PC-3 (cell line): Measurements from ENCODE around the gene NR3C1. TPM values are rescaled to one million over a fixed set of nuclear protein-coding genes. Genes with fewer than 3 reads are reported as not detected.

ENCODE experiments used
- ATAC-seq: fragments of 200-7000 bp; cut with Tn5 transposase; 2 replicates; pipeline ENCODE4 v1.9.1; 2020; ENCODE audit warnings: mild to moderate bottlenecking, moderate library complexity
- BruUV-seq: library from RNA; stranded (reverse); fragments of 400-500 nt; replicated peaks from 2 replicates; lab custom pipeline; 2021; lab: Mats Ljungman, UMichigan
- CTCF ChIA-PET: fragments of 300-600 bp; sonication (Branson Sonifier 250); formaldehyde crosslinking; loops from one replicate; lab custom pipeline; 2022; ENCODE audit warnings: antibody characterized with exemption; lab: Charles Lee
- POLR2A ChIA-PET: fragments of 300-600 bp; sonication (Branson Sonifier 250); formaldehyde crosslinking; loops from one replicate; lab custom pipeline; 2022; ENCODE audit warnings: antibody characterized with exemption; ENCODE audit not compliant: unreplicated experiment; lab: Charles Lee
- DNase-seq: peaks from one replicate; pipeline ENCODE4 v3.0.0-alpha.2; 2015
- H2AFZ ChIP-seq: fragments of 300-600 bp; sonication (generic); 2 replicates; pipeline ENCODE4 v1.6.0; 2016; ENCODE audit warnings: antibody characterized with exemption, low read length
- H3F3A ChIP-seq: fragments of 300-600 bp; sonication (generic); one replicate; pipeline ENCODE4 v1.6.0; 2017; ENCODE audit warnings: antibody characterized with exemption, low read length, control low read depth, mild to moderate bottlenecking; ENCODE audit not compliant: unreplicated experiment
- H3K27ac ChIP-seq: fragments of 300-600 bp; sonication (generic); 2 replicates; pipeline ENCODE4 v1.5.1; 2016; ENCODE audit warnings: mild to moderate bottlenecking, low read length
- H3K27me3 ChIP-seq: fragments of 300-600 bp; sonication (generic); 2 replicates; pipeline ENCODE4 v1.6.1; 2016; ENCODE audit warnings: low read length, mixed read lengths
- H3K36me3 ChIP-seq: fragments of 300-600 bp; sonication (generic); 2 replicates; pipeline ENCODE4 v1.6.1; 2016; ENCODE audit warnings: low read depth, mixed run types, low read length, mixed read lengths
- H3K4me1 ChIP-seq: fragments of 300-600 bp; sonication (generic); 2 replicates; pipeline ENCODE4 v1.5.1; 2016; ENCODE audit warnings: low read length; ENCODE audit not compliant: insufficient read depth
- H3K4me2 ChIP-seq: fragments of 300-600 bp; sonication (generic); 2 replicates; pipeline ENCODE4 v1.6.0; 2016; ENCODE audit warnings: low read length
- H3K4me3 ChIP-seq: fragments of 300-600 bp; sonication (generic); 2 replicates; pipeline ENCODE4 v1.5.1; 2016; ENCODE audit warnings: mild to moderate bottlenecking, low read length, mixed read lengths
- H3K79me2 ChIP-seq: fragments of 300-600 bp; sonication (generic); 2 replicates; pipeline ENCODE4 v1.6.1; 2017; ENCODE audit warnings: low read length, mixed read lengths
- H3K9ac ChIP-seq: fragments of 300-600 bp; sonication (generic); 2 replicates; pipeline ENCODE4 v1.6.0; 2016; ENCODE audit warnings: mild to moderate bottlenecking, low read length
- H3K9me2 ChIP-seq: fragments of 300-600 bp; sonication (generic); replicated peaks from 2 replicates; pipeline ENCODE4 v1.6.1; 2016; ENCODE audit warnings: mixed run types, low read length, mixed read lengths
- H3K9me3 ChIP-seq: fragments of 300-600 bp; sonication (generic); 2 replicates; pipeline ENCODE4 v1.6.1; 2016; ENCODE audit warnings: low read length, mixed read lengths
- H4K20me1 ChIP-seq: fragments of 300-600 bp; sonication (generic); 2 replicates; pipeline ENCODE4 v1.6.1; 2016; ENCODE audit warnings: low read length, mixed read lengths
- CTCF ChIP-seq: fragments of 300-600 bp; sonication (generic); conservative IDR thresholded peaks from 2 replicates; pipeline ENCODE4 v1.5.1; 2017; ENCODE audit warnings: antibody characterized with exemption, low read depth, mild to moderate bottlenecking, low read length
- EZH2 ChIP-seq: fragments of 300-600 bp; sonication (generic); IDR thresholded peaks from one replicate; pipeline ENCODE4 v1.6.1; 2017; ENCODE audit warnings: antibody characterized with exemption, mild to moderate bottlenecking, low read length; ENCODE audit not compliant: unreplicated experiment
- EZH2phosphoT487 ChIP-seq: fragments of 300-600 bp; sonication (generic); IDR thresholded peaks from 2 replicates; pipeline ENCODE4 v1.6.1; 2018; ENCODE audit warnings: mild to moderate bottlenecking, antibody characterized with exemption, low read length, borderline replicate concordance
- intact Hi-C: fragments of 100-400 bp; cut with micrococcal nuclease; formaldehyde crosslinking; loops from 2 replicates; pipeline ENCODE4 v1.9.0; 2023
- total RNA-seq: library from RNA; depleted of rRNA; stranded (reverse); fragments of >200 nt; gene quantifications from 2 replicates; pipeline ENCODE4 v1.2.3, GENCODE V29; 2014

Gene NR3C1
- total RNA-seq, 1 experiment from 2014 or later = 13.0 TPM

GRCh38 chr5:143384865-143385657, 18.4 kb downstream of the NR3C1 start:
- DNase-seq = no peak
- H3K27me3 ChIP-seq = no peaks in the 10 kb centered on the region
- ChIA-PET CTCF (no interaction called here), POLR2A (no interaction called here)
- no peaks in the 10 kb centered on the region for H3F3A ChIP-seq
- no peak overlapping the region for H3K4me2 ChIP-seq
- no peak for ATAC-seq
- peaks cover 74% of the 10 kb centered on the region for H3K79me2 ChIP-seq
- H3K4me1 ChIP-seq = no peaks in the 10 kb centered on the region
- no peak overlapping the region for H3K27ac ChIP-seq
- H3K4me3 ChIP-seq = no peak overlapping the region
- peaks cover 36% of the 10 kb centered on the region for H3K36me3 ChIP-seq
- H3K9me2 ChIP-seq = no peaks in the 10 kb centered on the region
- H4K20me1 ChIP-seq = peaks cover 5% of the 10 kb centered on the region; the same call in 1 of the 2 replicates
- H2AFZ ChIP-seq = no peak overlapping the region
- peaks cover 4% of the 10 kb centered on the region for H3K9me3 ChIP-seq
- no TSS peak for BruUV-seq
- intact Hi-C loops = no loop called here
- H3K9ac ChIP-seq = no peak overlapping the region
- TF ChIP-seq EZH2phosphoT487 = no peak
- no peak for TF ChIP-seq EZH2
- no peak for TF ChIP-seq CTCF

DNA sequence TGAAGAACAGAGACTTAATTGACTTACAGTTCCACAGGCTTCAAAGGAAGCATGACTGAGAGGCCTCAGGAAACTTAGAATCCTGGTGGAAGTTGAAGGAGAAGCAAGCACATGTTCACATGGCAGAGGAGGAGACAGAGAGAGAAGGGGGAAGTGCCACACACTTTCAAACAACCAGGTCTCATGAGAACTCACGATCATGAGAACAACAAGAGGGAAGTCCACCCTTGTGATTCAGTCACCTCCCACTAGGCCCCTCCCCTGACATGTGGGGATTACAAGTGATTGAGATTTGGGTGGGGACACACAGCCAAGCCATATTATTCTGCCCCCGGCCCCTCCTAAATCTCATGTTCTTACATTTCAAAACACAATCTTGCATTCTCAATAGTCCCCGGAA, 19.5 kb downstream of the NR3C1 start:
- no peak for ATAC-seq
- no peaks in the 10 kb centered on the region for H4K20me1 ChIP-seq

More for the DNA sequence above, 19.5 kb downstream of the NR3C1 start:
- Histone ChIP-seq H3K9me2 (no peaks in the 10 kb centered on the region), H3K4me2 (no peak overlapping the region), H3K4me1 (no peaks in the 10 kb centered on the region), H3K79me2 (peaks cover 74% of the 10 kb centered on the region), H2AFZ (no peak overlapping the region), H3K36me3 (peaks cover 36% of the 10 kb centered on the region), H3F3A (no peaks in the 10 kb centered on the region), H3K9ac (no peak overlapping the region), H3K9me3 (peaks cover 4% of the 10 kb centered on the region), H3K4me3 (no peak overlapping the region), H3K27ac (no peak overlapping the region), H3K27me3 (no peaks in the 10 kb centered on the region)
- CTCF ChIA-PET = no interaction called here
- no TSS peak for BruUV-seq
- no peak for TF ChIP-seq EZH2phosphoT487
- TF ChIP-seq CTCF = no peak
- TF ChIP-seq EZH2 = no peak
- POLR2A ChIA-PET = no interaction called here
- intact Hi-C loops = no loop called here
- DNase-seq = no peak
